Lung (tissue), 12 donors: ENCODE data around the gene SHE. TPM values are rescaled to one million over a fixed set of nuclear protein-coding genes. Genes with fewer than 3 reads are reported as not detected.

Experiments
- ATAC-seq: fragments of 200-7000 bp; cut with Tn5 transposase; one replicate; pipeline ENCODE4 v1.9.1; 2020; ENCODE audit warnings: moderate number of reproducible peaks; ENCODE audit not compliant: insufficient read depth, low FRiP score
- DNase-seq, 3 donors: peaks; one replicate each; pipeline ENCODE4 v3.0.0-alpha.2; 2013 to 2017
- H3K27ac ChIP-seq, 2 donors: one replicate each; pipeline ENCODE4 v1.5.1; 2013; ENCODE audit warnings: mild to moderate bottlenecking in 2 of 2, moderate library complexity in 2 of 2, control low read depth in 1 of 2, inconsistent platforms in 1 of 2, low read depth in 1 of 2, low read length in 1 of 2
- H3K27me3 ChIP-seq, 3 donors: one replicate each; pipeline ENCODE4 v1.5.1; 2013; ENCODE audit warnings: low read length in 2 of 3; ENCODE audit not compliant: control insufficient read depth in 3 of 3, insufficient read depth in 3 of 3
- H3K36me3 ChIP-seq, 4 donors: one replicate each; pipeline ENCODE4 v1.5.1; 2013; ENCODE audit warnings: low read length in 4 of 4, mild to moderate bottlenecking in 1 of 4, moderate library complexity in 1 of 4; ENCODE audit not compliant: control insufficient read depth in 4 of 4, insufficient read depth in 4 of 4
- H3K4me1 ChIP-seq, 5 donors: one replicate each; pipeline ENCODE4 v1.5.1; 2013; ENCODE audit warnings: low read length in 5 of 5, mild to moderate bottlenecking in 2 of 5, moderate library complexity in 1 of 5; ENCODE audit not compliant: control insufficient read depth in 5 of 5, insufficient read depth in 5 of 5
- H3K4me3 ChIP-seq: one replicate; pipeline ENCODE4 v1.5.1; 2013; ENCODE audit warnings: mild to moderate bottlenecking, control low read depth, moderate library complexity
- H3K9ac ChIP-seq, 2 donors: one replicate each; pipeline ENCODE4 v1.5.1; 2013; ENCODE audit warnings: low read length in 2 of 2, control low read depth in 1 of 2; ENCODE audit not compliant: insufficient read depth in 1 of 2
- H3K9me3 ChIP-seq, 4 donors: one replicate each; pipeline ENCODE4 v1.5.1; 2013; ENCODE audit warnings: low read length in 3 of 4, mild to moderate bottlenecking in 1 of 4, moderate library complexity in 1 of 4; ENCODE audit not compliant: control insufficient read depth in 4 of 4, insufficient read depth in 3 of 4
- WGBS, 2 donors: extraction: QIAGEN DNeasy Blood & Tissue Kit; methylation state at CpG; one replicate each; pipeline ENCODE4 v1.1.7; 2013; 5-methylcytosine and 5-hydroxymethylcytosine counted together
- polyA plus RNA-seq, 2 donors: library from polyadenylated mRNA; stranded (reverse); fragments of 200-250 nt; gene quantifications; one replicate each; pipeline ENCODE4 v1.2.1, GENCODE V29; 2013
- total RNA-seq, 2 donors: library from RNA; depleted of rRNA in 1 of 2; stranded (reverse); fragments of >200 nt in 1 of 2; gene quantifications; one replicate each; pipeline ENCODE4 v1.2.1, GENCODE V29; 2014 to 2021
- TF ChIP-seq, protein P1 (sequence below): IDR thresholded peaks from 2 replicates; pipeline ENCODE4 v1.5.1; 2012; ENCODE audit warnings: mild to moderate bottlenecking; ENCODE audit errors: control extremely low read depth, extremely low read depth
- donor health status: control.
- donor health status: control.
- donor health status: Bipolar disorder and iron deficiency.
- donor health status: healthy.
- donor health status: DM: yes; HTN: yes; CAD: no.

Gene SHE
- total and polyA plus RNA-seq, 4 donors: 15.1 to 33.5 (median 21.0) TPM

DNA sequence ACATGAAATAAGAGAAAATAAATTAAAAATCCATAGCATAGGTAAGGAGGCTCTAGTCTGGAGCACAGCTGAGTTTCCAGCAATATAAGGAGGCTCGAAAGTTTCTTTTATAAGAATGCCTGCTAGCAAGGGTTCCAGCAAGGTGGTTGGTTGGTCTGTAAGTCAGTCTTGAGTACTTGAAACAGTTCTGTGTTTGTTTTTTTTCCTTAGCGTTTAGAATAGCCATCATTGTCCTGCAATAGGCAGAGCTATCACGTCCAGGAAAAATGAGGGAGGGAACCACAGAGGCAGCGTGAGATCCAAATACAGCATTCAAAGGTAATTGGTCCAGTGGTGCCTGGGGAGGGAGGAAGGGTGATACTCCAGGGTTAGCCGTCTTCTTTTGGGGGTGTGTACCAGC lies 47.9 kb upstream of the SHE start:
- Histone ChIP-seq H3K4me1 (no peaks in the 10 kb centered on the region), H3K9ac (no peak overlapping the region), H3K36me3 (peaks cover 36 to 55% (median 50%) of the 10 kb centered on the region in 4 donors), H3K27me3 (no peaks in the 10 kb centered on the region), H3K9me3 (no peaks in the 10 kb centered on the region), H3K4me3 (no peak overlapping the region), H3K27ac (no peak overlapping the region)
- 59 to 73% methylated on average over 5 of the region's 5 CpGs for WGBS, 2 donors
- TF ChIP-seq, protein P1, sequence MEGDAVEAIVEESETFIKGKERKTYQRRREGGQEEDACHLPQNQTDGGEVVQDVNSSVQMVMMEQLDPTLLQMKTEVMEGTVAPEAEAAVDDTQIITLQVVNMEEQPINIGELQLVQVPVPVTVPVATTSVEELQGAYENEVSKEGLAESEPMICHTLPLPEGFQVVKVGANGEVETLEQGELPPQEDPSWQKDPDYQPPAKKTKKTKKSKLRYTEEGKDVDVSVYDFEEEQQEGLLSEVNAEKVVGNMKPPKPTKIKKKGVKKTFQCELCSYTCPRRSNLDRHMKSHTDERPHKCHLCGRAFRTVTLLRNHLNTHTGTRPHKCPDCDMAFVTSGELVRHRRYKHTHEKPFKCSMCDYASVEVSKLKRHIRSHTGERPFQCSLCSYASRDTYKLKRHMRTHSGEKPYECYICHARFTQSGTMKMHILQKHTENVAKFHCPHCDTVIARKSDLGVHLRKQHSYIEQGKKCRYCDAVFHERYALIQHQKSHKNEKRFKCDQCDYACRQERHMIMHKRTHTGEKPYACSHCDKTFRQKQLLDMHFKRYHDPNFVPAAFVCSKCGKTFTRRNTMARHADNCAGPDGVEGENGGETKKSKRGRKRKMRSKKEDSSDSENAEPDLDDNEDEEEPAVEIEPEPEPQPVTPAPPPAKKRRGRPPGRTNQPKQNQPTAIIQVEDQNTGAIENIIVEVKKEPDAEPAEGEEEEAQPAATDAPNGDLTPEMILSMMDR: no peak
- ATAC-seq: no peak
- DNase-seq: no peak

DNA sequence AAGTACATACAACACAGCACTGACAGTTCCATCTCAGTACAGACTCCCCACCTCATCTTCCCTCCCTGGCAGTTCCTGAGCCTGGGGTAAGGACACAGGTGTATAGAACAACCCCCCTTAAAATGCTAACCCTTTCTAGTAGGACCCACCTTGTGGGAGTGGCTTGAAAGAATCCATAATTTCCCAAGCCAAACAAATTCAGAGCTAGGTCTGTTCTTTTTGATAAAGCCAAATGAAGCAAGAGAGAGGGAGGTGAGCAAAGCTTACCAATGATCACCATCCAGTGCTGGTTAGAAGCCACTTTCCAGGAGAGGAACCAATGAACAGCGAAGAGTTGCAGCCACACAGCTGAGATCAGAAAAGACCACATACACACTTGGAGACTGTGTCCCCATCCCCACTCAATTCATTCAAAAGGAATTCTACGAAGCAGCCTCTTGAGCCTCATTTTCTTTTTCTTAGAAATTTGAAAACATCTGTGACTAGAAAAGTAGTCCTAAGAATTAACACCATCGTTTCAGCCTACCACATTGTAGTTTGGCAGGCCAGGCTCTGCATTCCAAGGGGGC lies 47.1 kb upstream of the SHE start:
- Histone ChIP-seq H3K27ac (no peak overlapping the region), H3K36me3 (peaks cover 32 to 47% (median 42%) of the 10 kb centered on the region in 4 donors), H3K4me1 (no peaks in the 10 kb centered on the region)

DNA sequence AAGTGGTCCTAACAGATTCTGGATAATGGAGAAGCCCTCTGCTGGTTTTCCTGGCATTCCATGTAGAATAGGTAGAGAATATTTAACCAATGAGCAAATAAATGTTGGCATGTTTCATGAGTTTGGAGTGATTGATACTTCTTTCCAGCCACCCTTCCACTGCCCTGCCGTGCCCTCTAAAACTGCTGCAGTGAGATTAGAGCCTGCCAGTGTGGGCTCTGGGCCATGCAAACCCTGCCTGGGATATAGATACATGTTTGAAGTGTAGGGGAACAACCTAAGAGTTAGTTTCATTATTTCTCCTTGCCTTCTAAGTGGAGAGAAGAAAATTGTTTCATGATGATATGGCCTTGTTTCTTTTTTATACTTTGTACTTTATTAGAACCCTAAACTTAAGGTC lies 45.8 kb upstream of the SHE start:
- no peaks in the 10 kb centered on the region for H3K4me1 ChIP-seq
- peak overlapping the region in 1 of 2 donors; percentile 10 for H3K27ac ChIP-seq
- WGBS, 2 donors: 17 to 50% methylated on average over 1 of the region's 1 CpG
- no peak overlapping the region for H3K4me3 ChIP-seq
- ATAC-seq: no peak
- TF ChIP-seq, protein P1: no peak
- no peak overlapping the region for H3K9ac ChIP-seq
- peaks cover 26 to 38% (median 31%) of the 10 kb centered on the region in 4 donors for H3K36me3 ChIP-seq
- H3K9me3 ChIP-seq: no peaks in the 10 kb centered on the region
- no peak for DNase-seq
- no peaks in the 10 kb centered on the region for H3K27me3 ChIP-seq

More for the DNA sequence above, 47.1 kb upstream of the SHE start:
- Histone ChIP-seq H3K4me3 (no peak overlapping the region), H3K27me3 (no peaks in the 10 kb centered on the region), H3K9me3 (no peaks in the 10 kb centered on the region), H3K9ac (no peak overlapping the region)
- 83 to 88% methylated on average over 3 of the region's 3 CpGs for WGBS, 2 donors
- ATAC-seq: no peak
- DNase-seq: no peak
- TF ChIP-seq, protein P1: no peak

DNA sequence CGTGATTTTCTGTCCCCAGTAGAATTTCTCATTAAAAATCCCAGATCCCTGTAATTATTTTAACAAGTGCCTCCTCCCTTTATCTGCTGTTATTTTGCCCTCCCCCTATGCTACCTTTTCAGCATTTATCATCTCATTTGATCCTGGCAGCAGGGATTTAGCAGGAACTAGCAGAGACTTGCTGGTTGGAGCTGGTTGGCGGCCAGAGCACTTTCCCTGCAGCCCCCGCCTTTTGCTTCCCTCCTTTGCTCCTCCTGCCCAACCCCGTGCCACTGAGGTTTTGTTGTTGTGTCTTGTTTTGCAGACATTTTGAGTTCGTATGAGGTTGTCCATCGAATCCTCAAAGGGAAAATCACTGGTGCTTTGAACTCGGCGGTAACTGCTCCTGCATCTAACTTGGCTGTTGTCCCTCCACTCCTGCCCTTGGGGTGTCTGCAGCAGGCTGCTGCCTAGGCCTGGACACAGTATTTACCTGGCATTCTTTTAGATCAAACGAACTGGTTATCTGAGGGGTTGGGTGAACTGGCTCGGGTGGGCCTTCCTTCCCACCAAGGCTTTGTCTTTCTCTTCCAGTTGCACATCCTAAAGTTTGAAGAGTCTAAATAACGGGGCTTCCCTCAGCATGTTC lies 45.0 kb upstream of the SHE start:
- H3K4me1 ChIP-seq: no peaks in the 10 kb centered on the region
- no peak overlapping the region for H3K27ac ChIP-seq
- no peak for DNase-seq
- H3K36me3 ChIP-seq: peaks cover 17 to 30% (median 26%) of the 10 kb centered on the region in 4 donors
- no peaks in the 10 kb centered on the region for H3K9me3 ChIP-seq
- TF ChIP-seq, protein P1: no peak
- no peak overlapping the region for H3K9ac ChIP-seq
- peaks cover 0 to 2% (median 0%) of the 10 kb centered on the region in 3 donors for H3K27me3 ChIP-seq
- 79 to 84% methylated on average over 11 of the region's 11 CpGs for WGBS, 2 donors
- no peak overlapping the region for H3K4me3 ChIP-seq
- no peak for ATAC-seq
